GM23338 (cell line): ENCODE results near the gene ZNF438. TPM values are rescaled to one million over a fixed set of nuclear protein-coding genes. Genes with fewer than 3 reads are reported as not detected.

Experiments
- CREB1 ChIP-seq: fragments of 250-450 bp; sonication (Bioruptor Pico); IDR thresholded peaks from 2 replicates; pipeline ENCODE4 v1.5.0; 2020; ENCODE audit warnings: low read depth, mild to moderate bottlenecking, moderate library complexity
- EZH2 ChIP-seq: fragments of 200-600 bp; sonication (generic); IDR thresholded peaks from one replicate; pipeline ENCODE4 v1.8.0; 2017; ENCODE audit warnings: antibody characterized with exemption, mild to moderate bottlenecking, low read depth; ENCODE audit not compliant: unreplicated experiment
- EZH2phosphoT487 ChIP-seq: fragments of 200-600 bp; sonication (generic); IDR thresholded peaks from one replicate; pipeline ENCODE4 v1.8.1; 2018; ENCODE audit warnings: antibody characterized with exemption; ENCODE audit not compliant: unreplicated experiment
- JUNB ChIP-seq: IDR thresholded peaks from one replicate; pipeline ENCODE4 v1.6.1; 2016; ENCODE audit warnings: antibody characterized with exemption; ENCODE audit not compliant: unreplicated experiment
- NANOG ChIP-seq: IDR thresholded peaks from 2 replicates; pipeline ENCODE4 v1.6.1; 2016; ENCODE audit warnings: antibody characterized with exemption, borderline replicate concordance
- POLR2AphosphoS5 ChIP-seq: IDR thresholded peaks from 2 replicates; pipeline ENCODE4 v1.6.1; 2016; ENCODE audit warnings: antibody characterized with exemption, low read depth
- STAT1 ChIP-seq: IDR thresholded peaks from one replicate; pipeline ENCODE4 v1.6.1; 2016; ENCODE audit warnings: antibody characterized with exemption; ENCODE audit not compliant: unreplicated experiment
- ZNF114 ChIP-seq: fragments of 250-450 bp; sonication (Bioruptor Pico); IDR thresholded peaks from 2 replicates; pipeline ENCODE4 v1.5.0; 2020; ENCODE audit warnings: mild to moderate bottlenecking, moderate library complexity
- ZNF331 ChIP-seq: fragments of 250-450 bp; sonication (Bioruptor Pico); IDR thresholded peaks from 2 replicates; pipeline ENCODE4 v1.5.0; 2020; ENCODE audit warnings: low read depth, mild to moderate bottlenecking, moderate library complexity
- polyA plus RNA-seq: library from polyadenylated mRNA; unstranded; fragments of >200 nt; fragmentation: Nextera tagmentation; extraction: Ambion mirVana; gene quantifications from 2 replicates; pipeline ENCODE4 v1.2.1, GENCODE V29; 2016
- total RNA-seq: library from RNA; depleted of rRNA; stranded (reverse); fragments of >200 nt; shearing (Covaris generic); gene quantifications from 2 replicates; pipeline ENCODE4 v1.2.3, GENCODE V29; 2014
- TF ChIP-seq, protein P1 (sequence below): fragments of 250-450 bp; sonication (Bioruptor Pico); IDR thresholded peaks from 2 replicates; pipeline ENCODE4 v1.5.0; 2020; ENCODE audit warnings: mild to moderate bottlenecking, moderate library complexity
- TF ChIP-seq, protein P2 (sequence below), 2 experiments: fragments of 200-600 bp in 1 of 2; sonication (generic) in 1 of 2; conservative IDR thresholded peaks; 2 replicates each; pipeline versions ENCODE4 v1.5.1 to v1.6.1; 2016 to 2017; ENCODE audit warnings: antibody characterized with exemption in 2 of 2, low read depth in 2 of 2, mild to moderate bottlenecking in 2 of 2, moderate library complexity in 1 of 2
- TF ChIP-seq, protein P3 (sequence below): IDR thresholded peaks from one replicate; pipeline ENCODE4 v1.6.1; 2018; ENCODE audit warnings: antibody characterized with exemption; ENCODE audit not compliant: unreplicated experiment

The ZNF438 gene
- total and polyA plus RNA-seq, 2 experiments from 2014 or later: 0.91 to 0.94 TPM

DNA sequence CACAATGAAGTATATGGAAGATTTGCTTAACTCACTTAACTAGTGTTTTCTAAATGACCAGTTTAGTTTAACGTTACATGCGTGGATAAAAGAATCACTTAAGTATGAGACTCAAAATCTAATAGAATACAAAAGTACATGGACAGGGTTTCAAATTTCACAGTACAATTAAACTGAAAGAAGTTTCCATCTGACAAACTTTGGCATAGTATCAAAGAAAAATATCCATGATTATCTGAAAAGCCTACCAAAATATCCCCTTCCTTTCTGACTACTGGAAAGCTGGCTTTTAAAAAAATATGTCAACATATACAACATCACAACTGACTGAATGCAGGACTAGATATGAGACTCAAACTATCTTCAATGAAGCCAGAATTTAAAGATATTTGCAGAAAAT, 164.8 kb downstream of the ZNF438 start (continued):
- TF ChIP-seq, protein P1, sequence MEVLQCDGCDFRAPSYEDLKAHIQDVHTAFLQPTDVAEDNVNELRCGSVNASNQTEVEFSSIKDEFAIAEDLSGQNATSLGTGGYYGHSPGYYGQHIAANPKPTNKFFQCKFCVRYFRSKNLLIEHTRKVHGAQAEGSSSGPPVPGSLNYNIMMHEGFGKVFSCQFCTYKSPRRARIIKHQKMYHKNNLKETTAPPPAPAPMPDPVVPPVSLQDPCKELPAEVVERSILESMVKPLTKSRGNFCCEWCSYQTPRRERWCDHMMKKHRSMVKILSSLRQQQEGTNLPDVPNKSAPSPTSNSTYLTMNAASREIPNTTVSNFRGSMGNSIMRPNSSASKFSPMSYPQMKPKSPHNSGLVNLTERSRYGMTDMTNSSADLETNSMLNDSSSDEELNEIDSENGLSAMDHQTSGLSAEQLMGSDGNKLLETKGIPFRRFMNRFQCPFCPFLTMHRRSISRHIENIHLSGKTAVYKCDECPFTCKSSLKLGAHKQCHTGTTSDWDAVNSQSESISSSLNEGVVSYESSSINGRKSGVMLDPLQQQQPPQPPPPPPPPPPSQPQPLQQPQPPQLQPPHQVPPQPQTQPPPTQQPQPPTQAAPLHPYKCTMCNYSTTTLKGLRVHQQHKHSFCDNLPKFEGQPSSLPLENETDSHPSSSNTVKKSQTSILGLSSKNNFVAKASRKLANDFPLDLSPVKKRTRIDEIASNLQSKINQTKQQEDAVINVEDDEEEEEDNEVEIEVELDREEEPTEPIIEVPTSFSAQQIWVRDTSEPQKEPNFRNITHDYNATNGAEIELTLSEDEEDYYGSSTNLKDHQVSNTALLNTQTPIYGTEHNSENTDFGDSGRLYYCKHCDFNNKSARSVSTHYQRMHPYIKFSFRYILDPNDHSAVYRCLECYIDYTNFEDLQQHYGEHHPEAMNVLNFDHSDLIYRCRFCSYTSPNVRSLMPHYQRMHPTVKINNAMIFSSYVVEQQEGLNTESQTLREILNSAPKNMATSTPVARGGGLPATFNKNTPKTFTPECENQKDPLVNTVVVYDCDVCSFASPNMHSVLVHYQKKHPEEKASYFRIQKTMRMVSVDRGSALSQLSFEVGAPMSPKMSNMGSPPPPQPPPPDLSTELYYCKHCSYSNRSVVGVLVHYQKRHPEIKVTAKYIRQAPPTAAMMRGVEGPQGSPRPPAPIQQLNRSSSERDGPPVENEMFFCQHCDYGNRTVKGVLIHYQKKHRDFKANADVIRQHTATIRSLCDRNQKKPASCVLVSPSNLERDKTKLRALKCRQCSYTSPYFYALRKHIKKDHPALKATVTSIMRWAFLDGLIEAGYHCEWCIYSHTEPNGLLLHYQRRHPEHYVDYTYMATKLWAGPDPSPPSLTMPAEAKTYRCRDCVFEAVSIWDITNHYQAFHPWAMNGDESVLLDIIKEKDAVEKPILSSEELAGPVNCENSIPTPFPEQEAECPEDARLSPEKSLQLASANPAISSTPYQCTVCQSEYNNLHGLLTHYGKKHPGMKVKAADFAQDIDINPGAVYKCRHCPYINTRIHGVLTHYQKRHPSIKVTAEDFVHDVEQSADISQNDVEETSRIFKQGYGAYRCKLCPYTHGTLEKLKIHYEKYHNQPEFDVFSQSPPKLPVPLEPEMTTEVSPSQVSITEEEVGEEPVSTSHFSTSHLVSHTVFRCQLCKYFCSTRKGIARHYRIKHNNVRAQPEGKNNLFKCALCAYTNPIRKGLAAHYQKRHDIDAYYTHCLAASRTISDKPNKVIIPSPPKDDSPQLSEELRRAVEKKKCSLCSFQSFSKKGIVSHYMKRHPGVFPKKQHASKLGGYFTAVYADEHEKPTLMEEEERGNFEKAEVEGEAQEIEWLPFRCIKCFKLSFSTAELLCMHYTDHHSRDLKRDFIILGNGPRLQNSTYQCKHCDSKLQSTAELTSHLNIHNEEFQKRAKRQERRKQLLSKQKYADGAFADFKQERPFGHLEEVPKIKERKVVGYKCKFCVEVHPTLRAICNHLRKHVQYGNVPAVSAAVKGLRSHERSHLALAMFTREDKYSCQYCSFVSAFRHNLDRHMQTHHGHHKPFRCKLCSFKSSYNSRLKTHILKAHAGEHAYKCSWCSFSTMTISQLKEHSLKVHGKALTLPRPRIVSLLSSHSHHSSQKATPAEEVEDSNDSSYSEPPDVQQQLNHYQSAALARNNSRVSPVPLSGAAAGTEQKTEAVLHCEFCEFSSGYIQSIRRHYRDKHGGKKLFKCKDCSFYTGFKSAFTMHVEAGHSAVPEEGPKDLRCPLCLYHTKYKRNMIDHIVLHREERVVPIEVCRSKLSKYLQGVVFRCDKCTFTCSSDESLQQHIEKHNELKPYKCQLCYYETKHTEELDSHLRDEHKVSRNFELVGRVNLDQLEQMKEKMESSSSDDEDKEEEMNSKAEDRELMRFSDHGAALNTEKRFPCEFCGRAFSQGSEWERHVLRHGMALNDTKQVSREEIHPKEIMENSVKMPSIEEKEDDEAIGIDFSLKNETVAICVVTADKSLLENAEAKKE (CRISPR knock-in tag): no peak
- TF ChIP-seq, protein P2, sequence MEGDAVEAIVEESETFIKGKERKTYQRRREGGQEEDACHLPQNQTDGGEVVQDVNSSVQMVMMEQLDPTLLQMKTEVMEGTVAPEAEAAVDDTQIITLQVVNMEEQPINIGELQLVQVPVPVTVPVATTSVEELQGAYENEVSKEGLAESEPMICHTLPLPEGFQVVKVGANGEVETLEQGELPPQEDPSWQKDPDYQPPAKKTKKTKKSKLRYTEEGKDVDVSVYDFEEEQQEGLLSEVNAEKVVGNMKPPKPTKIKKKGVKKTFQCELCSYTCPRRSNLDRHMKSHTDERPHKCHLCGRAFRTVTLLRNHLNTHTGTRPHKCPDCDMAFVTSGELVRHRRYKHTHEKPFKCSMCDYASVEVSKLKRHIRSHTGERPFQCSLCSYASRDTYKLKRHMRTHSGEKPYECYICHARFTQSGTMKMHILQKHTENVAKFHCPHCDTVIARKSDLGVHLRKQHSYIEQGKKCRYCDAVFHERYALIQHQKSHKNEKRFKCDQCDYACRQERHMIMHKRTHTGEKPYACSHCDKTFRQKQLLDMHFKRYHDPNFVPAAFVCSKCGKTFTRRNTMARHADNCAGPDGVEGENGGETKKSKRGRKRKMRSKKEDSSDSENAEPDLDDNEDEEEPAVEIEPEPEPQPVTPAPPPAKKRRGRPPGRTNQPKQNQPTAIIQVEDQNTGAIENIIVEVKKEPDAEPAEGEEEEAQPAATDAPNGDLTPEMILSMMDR (conservative IDR thresholded peaks at IDR 0.05; ENCODE audit: low read depth in 2 of 2): no peak
- TF ChIP-seq, protein P3, sequence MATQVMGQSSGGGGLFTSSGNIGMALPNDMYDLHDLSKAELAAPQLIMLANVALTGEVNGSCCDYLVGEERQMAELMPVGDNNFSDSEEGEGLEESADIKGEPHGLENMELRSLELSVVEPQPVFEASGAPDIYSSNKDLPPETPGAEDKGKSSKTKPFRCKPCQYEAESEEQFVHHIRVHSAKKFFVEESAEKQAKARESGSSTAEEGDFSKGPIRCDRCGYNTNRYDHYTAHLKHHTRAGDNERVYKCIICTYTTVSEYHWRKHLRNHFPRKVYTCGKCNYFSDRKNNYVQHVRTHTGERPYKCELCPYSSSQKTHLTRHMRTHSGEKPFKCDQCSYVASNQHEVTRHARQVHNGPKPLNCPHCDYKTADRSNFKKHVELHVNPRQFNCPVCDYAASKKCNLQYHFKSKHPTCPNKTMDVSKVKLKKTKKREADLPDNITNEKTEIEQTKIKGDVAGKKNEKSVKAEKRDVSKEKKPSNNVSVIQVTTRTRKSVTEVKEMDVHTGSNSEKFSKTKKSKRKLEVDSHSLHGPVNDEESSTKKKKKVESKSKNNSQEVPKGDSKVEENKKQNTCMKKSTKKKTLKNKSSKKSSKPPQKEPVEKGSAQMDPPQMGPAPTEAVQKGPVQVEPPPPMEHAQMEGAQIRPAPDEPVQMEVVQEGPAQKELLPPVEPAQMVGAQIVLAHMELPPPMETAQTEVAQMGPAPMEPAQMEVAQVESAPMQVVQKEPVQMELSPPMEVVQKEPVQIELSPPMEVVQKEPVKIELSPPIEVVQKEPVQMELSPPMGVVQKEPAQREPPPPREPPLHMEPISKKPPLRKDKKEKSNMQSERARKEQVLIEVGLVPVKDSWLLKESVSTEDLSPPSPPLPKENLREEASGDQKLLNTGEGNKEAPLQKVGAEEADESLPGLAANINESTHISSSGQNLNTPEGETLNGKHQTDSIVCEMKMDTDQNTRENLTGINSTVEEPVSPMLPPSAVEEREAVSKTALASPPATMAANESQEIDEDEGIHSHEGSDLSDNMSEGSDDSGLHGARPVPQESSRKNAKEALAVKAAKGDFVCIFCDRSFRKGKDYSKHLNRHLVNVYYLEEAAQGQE: no peak
- TF ChIP-seq POLR2AphosphoS5 (no peak), CREB1 (CRISPR knock-in tag) (no peak), NANOG (no peak), ZNF114 (CRISPR knock-in tag) (no peak), JUNB (no peak), EZH2phosphoT487 (no peak), ZNF331 (CRISPR knock-in tag) (no peak), STAT1 (no peak), EZH2 (no peak)
